SK-MEL-5 (cell line): ENCODE data around the gene KRTAP10-12. TPM values are rescaled to one million over a fixed set of nuclear protein-coding genes. Genes with fewer than 3 reads are reported as not detected.
"Not testable (repeated sequence)": the region's sequence is repeated elsewhere in the genome, so short reads cannot be mapped to it uniquely, and the experiment has no call there.

ENCODE experiments used
- DNase-seq: peaks from one replicate; pipeline ENCODE4 v3.0.0-alpha.2; 2016; ENCODE audit warnings: low read depth, low spot score
- in situ Hi-C: cut with HindIII; loops from 2 replicates; pipeline ENCODE4 v1.10.0; 2016; ENCODE audit warnings: low sequenced_read_pairs, high pct_unique_total_duplicates, low pct_unique_long_range_greater_than_20kb
- total RNA-seq: library from RNA; depleted of rRNA; stranded (reverse); fragments of >200 nt; shearing (Covaris generic); gene quantifications from 2 replicates; pipeline ENCODE4 v1.2.3, GENCODE V29; 2014

The KRTAP10-12 gene
- total RNA-seq, 1 experiment from 2014 or later, result not detected

DNA sequence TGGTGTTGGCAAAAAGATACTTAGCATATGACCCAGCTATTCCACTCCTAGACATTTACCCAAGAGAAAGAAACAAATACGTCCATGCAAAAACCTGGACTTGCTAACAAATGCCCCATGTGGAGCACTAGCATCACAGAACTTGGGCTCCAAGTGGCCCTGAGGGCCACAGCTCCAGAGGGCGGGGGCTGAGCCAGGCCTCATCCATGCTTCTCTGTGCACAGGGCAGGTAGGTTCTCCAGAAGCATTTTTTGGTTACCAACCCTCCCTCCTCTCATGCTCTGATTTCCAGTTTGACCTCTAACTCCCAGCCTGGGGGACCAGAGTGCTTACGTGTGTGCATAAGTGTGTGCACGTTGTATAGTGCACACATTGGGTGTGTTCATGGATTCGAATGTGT is 32.3 kb upstream of the KRTAP10-12 start:
- DNase-seq, result no peak
- in situ Hi-C loops, result no loop called here

GRCh38 chr21:44666401-44667320 is 30.3 kb upstream of the KRTAP10-12 start, which contains the start of gene KRTAP12-2:
Gene KRTAP12-2 (minus strand): TSS chr21:44666927. CDS start chr21:44666886, 41 bp downstream.
- in situ Hi-C loops, result no loop called here
- no peak for DNase-seq

GRCh38 chr21:44667612-44668011 is 29.4 kb upstream of the KRTAP10-12 start:
- no peak for DNase-seq
- in situ Hi-C loops, result no loop called here

DNA sequence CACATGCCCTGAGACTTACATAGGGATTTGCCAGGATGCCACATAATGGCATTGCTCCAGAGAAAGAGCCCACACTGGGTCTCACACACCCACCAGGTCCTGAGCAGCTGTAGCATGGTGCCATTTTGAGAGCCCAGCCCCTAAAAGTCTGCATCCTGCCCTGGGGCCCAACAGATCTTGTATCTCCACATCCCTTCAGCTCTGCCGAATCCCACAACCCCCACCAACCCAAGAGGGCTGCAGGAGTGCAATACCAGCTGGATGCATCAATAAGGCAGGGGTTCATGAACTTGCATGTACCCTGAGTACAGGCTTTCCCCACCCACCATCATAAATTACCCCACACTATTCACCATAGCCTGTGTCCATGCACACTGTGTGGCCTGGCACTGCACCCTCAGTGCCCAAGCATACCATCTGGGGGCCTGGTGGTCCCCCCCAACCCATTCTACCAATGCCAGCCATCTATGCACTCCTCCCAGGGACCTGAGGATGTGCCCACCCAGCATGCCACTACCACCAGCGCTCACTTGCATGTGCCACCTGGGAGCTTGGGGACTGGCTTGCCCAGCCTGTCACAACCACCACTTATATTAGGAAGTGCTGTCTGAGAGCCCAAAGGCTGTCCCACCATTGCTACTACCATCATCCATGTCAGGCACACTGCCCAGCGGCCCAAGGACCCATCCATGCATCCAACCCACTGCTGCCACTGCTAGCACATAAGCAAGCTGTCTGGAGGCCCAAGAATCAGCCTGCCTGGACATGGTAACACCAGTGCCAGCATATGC is 26.1 kb upstream of the KRTAP10-12 start:
- in situ Hi-C loops, result no loop called here
- DNase-seq, result no peak

DNA sequence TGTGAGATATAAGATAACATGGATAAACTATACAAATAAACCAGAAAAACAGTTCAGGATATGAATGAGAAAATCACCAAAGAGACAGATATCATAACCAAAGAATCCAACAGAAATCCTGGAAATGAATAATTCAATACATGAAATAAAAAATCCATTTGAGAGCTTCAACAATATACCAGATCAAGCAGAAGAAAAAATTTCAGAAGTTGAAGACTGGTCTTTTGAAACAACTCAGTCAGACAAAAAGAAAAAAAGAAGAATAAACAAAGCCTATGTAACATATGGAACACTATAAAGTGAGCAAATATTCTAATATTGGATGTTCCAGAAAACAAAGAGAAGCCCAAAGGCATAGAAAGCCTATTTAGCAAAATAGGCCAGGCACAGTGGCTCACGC is 25.1 kb upstream of the KRTAP10-12 start:
- no peak for DNase-seq
- in situ Hi-C loops, result no loop called here

GRCh38 chr21:44677881-44678280 is 19.1 kb upstream of the KRTAP10-12 start:
- in situ Hi-C loops, result no loop called here
- no peak for DNase-seq

DNA sequence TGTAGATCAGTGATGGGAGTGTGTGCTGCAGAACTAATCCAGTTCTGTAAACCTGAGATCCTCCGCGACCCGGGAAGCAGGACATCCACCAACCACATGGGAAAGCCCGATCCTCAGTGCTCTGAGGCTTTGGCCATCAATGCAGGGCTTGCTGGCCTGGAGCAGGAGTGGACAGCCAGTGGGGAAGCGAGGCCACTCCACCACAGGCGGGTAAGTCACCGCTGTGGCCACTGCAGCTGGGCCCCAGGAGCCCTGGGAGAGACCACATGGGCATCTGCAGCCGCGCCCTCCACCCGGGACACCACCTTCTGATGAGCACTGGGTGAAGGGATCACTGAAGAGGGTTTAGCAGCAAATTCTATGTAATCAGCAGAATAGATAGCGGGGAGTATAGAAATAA is 15.8 kb upstream of the KRTAP10-12 start:
- in situ Hi-C loops, result no loop called here
- no peak for DNase-seq

- DNase-seq, result no peak
- in situ Hi-C loops, result no loop called here
Measured at GRCh38 chr21:44681861-44682579, 15.0 kb upstream of the KRTAP10-12 start, which contains the start of gene KRTAP12-1. Gene KRTAP12-1 (minus strand): TSS chr21:44682163. CDS start chr21:44682123, 40 bp downstream.

DNA sequence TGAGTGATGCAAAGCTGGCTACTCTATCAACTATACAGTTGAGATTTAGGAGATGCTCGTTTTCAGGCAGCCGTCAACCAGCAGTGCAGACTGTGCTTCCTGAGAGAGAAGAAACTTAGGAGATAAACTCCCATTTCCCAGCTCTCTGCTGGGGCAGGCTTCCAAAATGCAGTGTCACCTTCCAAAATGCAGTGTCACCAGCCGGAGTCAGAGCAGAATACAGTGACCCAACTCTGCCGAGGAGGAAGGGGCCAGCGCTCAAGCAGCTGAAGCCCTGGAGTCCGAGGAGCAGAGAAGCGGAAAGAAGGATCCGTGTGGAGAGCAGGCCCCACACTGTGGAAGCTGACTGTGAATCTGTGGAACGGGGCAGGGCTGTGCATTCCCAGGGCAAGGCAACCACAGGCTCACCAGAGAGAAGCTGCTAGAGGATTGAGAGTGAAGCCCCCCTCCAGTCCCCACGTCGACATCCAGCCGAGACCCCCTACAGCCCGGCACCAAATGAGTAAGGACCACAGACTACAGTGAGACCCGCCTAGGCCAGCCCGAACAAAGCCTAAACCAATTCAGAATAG is 14.3 kb upstream of the KRTAP10-12 start:
- no peak for DNase-seq
- in situ Hi-C loops, result no loop called here

DNA sequence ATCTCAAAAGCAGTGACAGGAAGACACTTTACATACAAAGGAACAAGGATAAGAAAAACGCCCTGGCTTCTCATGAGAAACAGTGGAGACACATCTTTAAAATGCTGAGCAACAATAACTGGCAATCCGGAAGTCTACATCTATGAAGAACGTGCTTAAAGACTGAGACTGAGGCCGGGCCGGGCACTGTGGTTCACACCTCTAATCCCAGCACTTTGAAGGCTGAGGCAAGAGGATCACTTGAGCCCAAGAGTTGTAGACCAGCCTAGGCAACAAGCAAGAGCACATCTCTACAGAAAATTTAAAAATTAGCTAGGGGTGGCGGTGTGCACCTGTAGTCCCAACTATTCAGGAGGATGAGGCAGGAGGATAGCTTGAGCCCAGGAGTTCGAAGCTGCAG is 12.9 kb upstream of the KRTAP10-12 start:
- in situ Hi-C loops, result no loop called here
- DNase-seq, result no peak

- DNase-seq, result no peak
- in situ Hi-C loops, result no loop called here
Measured at GRCh38 chr21:44684483-44684882, 12.5 kb upstream of the KRTAP10-12 start.

GRCh38 chr21:44685050-44685449 is 11.9 kb upstream of the KRTAP10-12 start:
- in situ Hi-C loops, DNase-seq: not testable (repeated sequence)

DNA sequence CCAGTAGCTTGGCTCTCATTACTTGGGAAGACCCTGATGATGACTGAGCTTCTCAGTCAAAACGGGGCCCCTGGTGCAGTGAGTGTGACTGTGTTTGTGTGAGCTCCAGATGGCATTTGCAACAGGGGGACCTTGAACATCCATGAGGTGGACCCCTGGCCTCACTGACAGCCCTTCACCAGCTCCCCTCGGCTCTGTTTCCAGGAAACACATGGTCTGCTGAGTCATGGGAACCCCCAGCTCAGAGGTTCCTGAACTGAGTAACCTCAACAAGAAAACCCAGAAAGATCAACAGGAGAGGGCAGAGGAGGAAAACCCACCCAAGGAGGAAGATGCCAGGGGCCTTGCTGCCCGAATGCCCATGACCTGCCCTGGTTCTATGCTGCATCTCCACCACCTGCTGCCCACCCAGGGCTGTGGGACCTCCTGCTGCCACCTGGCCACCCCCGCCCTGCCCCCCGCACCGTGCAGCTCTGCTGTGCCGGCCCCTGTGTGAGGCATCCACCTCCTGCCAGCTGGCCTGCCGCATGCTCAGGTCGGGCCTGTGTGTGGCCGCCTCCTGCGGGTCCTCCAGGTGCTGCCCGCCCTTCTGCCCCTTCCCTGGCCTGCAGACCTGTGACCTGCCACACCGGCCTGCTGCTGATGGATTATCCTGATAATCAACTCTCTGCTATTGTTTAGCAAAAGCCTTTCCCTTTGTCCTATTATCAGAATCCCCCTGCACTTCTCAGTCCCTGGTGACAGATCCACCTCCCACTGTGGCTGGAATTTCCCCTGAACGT is 10.8 kb upstream of the KRTAP10-12 start:
- no peak for DNase-seq
- in situ Hi-C loops, result no loop called here

- in situ Hi-C loops, result no loop called here
- no peak for DNase-seq
Measured at GRCh38 chr21:44686843-44687561, 10.0 kb upstream of the KRTAP10-12 start.

- in situ Hi-C loops, result no loop called here
- no peak for DNase-seq
Measured at GRCh38 chr21:44687671-44688070, 9.3 kb upstream of the KRTAP10-12 start.

DNA sequence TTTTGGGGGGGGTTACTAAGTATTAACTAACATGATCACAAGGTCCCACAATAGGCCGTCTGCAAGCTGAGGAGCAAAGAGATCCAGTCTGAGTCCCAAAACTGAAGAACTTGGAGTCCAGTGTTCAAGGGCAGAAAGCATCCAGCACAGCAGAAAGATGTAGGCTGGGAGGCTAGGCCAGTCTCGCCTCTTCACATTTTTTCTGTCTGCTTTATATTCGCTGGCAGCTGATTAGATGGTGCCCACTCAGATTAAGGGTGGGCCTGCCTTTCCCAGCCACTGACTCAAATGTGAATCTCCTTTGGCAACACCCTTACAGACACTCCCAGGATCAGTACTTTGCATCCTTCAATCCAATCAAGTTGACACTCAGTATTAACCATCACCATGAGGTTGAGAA is 7.2 kb upstream of the KRTAP10-12 start:
- in situ Hi-C loops, result not testable (repeated sequence)

More for the DNA sequence above, 7.2 kb upstream of the KRTAP10-12 start:
- not testable (repeated sequence) for DNase-seq
